Medulla oblongata (tissue), 1 donor: Measurements from ENCODE around the gene TSPAN9.

Experiments
- DNase-seq: peaks from one replicate; pipeline ENCODE4 v3.0.0-alpha.2; 2015; ENCODE audit errors: extremely low spot score

Gene TSPAN9

GRCh38 chr12:3274664-3275063, 197.5 kb downstream of the TSPAN9 start:
- DNase-seq = no peak

GRCh38 chr12:3275171-3276041, 198.2 kb downstream of the TSPAN9 start:
- DNase-seq = peak; percentile 73

- no peak for DNase-seq
Measured at GRCh38 chr12:3276226-3276625, 199.0 kb downstream of the TSPAN9 start.

- DNase-seq = no peak
Measured at GRCh38 chr12:3277306-3277943, 200.2 kb downstream of the TSPAN9 start.

- no peak for DNase-seq
Measured at GRCh38 chr12:3278681-3279414, 201.7 kb downstream of the TSPAN9 start.

GRCh38 chr12:3279415-3279780, 202.2 kb downstream of the TSPAN9 start:
- DNase-seq = no peak

GRCh38 chr12:3279832-3280231, 202.7 kb downstream of the TSPAN9 start:
- DNase-seq = no peak

GRCh38 chr12:3280967-3281366, 203.8 kb downstream of the TSPAN9 start:
- DNase-seq = no peak

GRCh38 chr12:3281588-3282383, 204.6 kb downstream of the TSPAN9 start:
- DNase-seq = no peak

GRCh38 chr12:3282384-3282670, 205.1 kb downstream of the TSPAN9 start:
- no peak for DNase-seq

- DNase-seq = no peak
Measured at GRCh38 chr12:3283137-3283680, 206.0 kb downstream of the TSPAN9 start.

- no peak for DNase-seq
Measured at GRCh38 chr12:3284405-3284804, 207.2 kb downstream of the TSPAN9 start.

GRCh38 chr12:3285570-3285969, 208.4 kb downstream of the TSPAN9 start:
- DNase-seq = no peak

GRCh38 chr12:3288690-3289089, 211.5 kb downstream of the TSPAN9 start:
- DNase-seq = no peak

GRCh38 chr12:3289702-3290101, 212.5 kb downstream of the TSPAN9 start:
- no peak for DNase-seq

GRCh38 chr12:3291939-3292338, 214.8 kb downstream of the TSPAN9 start:
- DNase-seq = no peak

GRCh38 chr12:3292677-3293412, 215.7 kb downstream of the TSPAN9 start:
- no peak for DNase-seq

GRCh38 chr12:3293446-3294161, 216.4 kb downstream of the TSPAN9 start:
- no peak for DNase-seq

- DNase-seq = no peak
Measured at GRCh38 chr12:3294481-3294911, 217.3 kb downstream of the TSPAN9 start.

- DNase-seq = no peak
Measured at GRCh38 chr12:3295225-3295624, 218.0 kb downstream of the TSPAN9 start.
